HG02852 (cell line): Measurements from ENCODE around the gene KRT75.
"Not testable (repeated sequence)": the region's sequence is repeated elsewhere in the genome, so short reads cannot be mapped to it uniquely, and the experiment has no call there.

Source experiments
- ATAC-seq: cut with Tn5 transposase; IDR thresholded peaks from one replicate; pipeline ENCODE4 v1.9.1; 2021; ENCODE audit warnings: mild to moderate bottlenecking, moderate library complexity; ENCODE audit not compliant: unreplicated experiment

Gene KRT75

GRCh38 chr12:52434081-52434733 lies at the start of gene KRT75:
TSS of gene KRT75 (minus strand) at chr12:52434371. CDS start at chr12:52434304, 67 bp downstream.
- no peak for ATAC-seq

- no peak for ATAC-seq
Measured at GRCh38 chr12:52480073-52480472, 45.9 kb upstream of the KRT75 start.

GRCh38 chr12:52477651-52478050 lies 43.5 kb upstream of the KRT75 start:
- no peak for ATAC-seq

GRCh38 chr12:52474212-52474611 lies 40.0 kb upstream of the KRT75 start:
- no peak for ATAC-seq

GRCh38 chr12:52473768-52474167 lies 39.6 kb upstream of the KRT75 start, which contains the start of gene KRT6C:
TSS of gene KRT6C (minus strand) at chr12:52473805. CDS start at chr12:52473737, 68 bp downstream.
- ATAC-seq: no peak

GRCh38 chr12:52469853-52470252 lies 35.7 kb upstream of the KRT75 start:
- no peak for ATAC-seq

- no peak for ATAC-seq
Measured at GRCh38 chr12:52464897-52465296, 30.7 kb upstream of the KRT75 start.

GRCh38 chr12:52461693-52462092 lies 27.5 kb upstream of the KRT75 start:
- ATAC-seq: no peak

GRCh38 chr12:52458861-52459260 lies 24.7 kb upstream of the KRT75 start:
- ATAC-seq: no peak

GRCh38 chr12:52455821-52456220 lies 21.6 kb upstream of the KRT75 start:
- no peak for ATAC-seq

- no peak for ATAC-seq
Measured at GRCh38 chr12:52454411-52455201, 20.4 kb upstream of the KRT75 start.

GRCh38 chr12:52452101-52452500 lies 17.9 kb upstream of the KRT75 start, which contains the start of gene KRT6B:
TSS of gene KRT6B (minus strand) at chr12:52452146. CDS start at chr12:52452078, 68 bp downstream.
- no peak for ATAC-seq

GRCh38 chr12:52448228-52448627 lies 14.1 kb upstream of the KRT75 start:
- no peak for ATAC-seq

GRCh38 chr12:52447196-52447595 lies 13.0 kb upstream of the KRT75 start:
- not testable (repeated sequence) for ATAC-seq

GRCh38 chr12:52446367-52447045 lies 12.3 kb upstream of the KRT75 start:
- ATAC-seq: no peak

GRCh38 chr12:52445876-52446275 lies 11.7 kb upstream of the KRT75 start:
- ATAC-seq: no peak

- no peak for ATAC-seq
Measured at GRCh38 chr12:52444647-52445595, 10.8 kb upstream of the KRT75 start.

GRCh38 chr12:52443966-52444365 lies 9.8 kb upstream of the KRT75 start:
- no peak for ATAC-seq

- no peak for ATAC-seq
Measured at GRCh38 chr12:52442600-52443061, 8.5 kb upstream of the KRT75 start.

- ATAC-seq: no peak
Measured at GRCh38 chr12:52441320-52441911, 7.2 kb upstream of the KRT75 start.
